NCI-H1105 (cell line): ENCODE measurements around the gene FAM20C.

Source experiments
- DNase-seq: peaks from one replicate; lab custom pipeline; 2025; lab: John Stamatoyannopoulos, UW

Gene FAM20C

DNA sequence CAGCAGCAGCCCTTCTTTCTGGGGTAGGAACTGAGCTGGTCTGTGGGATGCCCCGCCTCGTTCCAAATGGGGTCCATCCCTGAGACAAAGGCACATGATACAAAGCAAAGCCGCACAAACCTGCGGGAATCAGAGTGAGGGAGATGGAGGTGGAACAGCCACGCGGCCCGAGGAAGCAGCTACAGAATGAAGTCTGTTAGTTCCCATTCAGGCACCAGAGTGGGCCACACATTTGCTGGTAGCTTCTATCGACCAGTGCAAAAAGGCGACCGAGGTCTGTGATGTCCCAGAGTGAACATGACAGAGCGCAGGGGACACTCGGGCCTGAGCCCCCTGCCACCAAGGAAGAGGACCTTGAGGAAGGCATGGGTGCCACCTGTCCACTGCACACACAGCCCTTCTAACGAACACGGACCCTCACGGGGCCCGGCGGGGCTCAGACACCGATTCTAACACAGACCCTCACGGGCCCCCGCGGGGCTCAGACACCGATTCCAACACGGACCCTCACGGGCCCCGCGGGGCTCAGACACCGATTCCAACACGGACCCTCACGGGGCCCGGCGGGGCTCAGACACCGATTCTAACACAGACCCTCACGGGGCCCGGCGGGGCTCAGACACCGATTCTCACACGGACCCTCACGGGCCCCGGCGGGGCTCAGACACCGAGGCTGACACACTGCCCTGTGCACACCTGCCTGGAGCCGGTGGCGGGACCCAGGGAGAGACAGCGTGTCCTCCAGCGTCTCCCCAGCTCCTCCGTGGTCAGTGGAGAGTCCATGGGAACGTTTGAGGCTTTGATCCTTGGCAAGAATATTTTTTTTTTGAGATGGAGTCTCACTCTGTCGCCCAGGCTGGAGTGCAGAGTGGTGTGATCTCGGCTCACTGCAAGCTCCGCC lies 32.8 kb upstream of the FAM20C start:
- DNase-seq = no peak

- no peak for DNase-seq
Observed at GRCh38 chr7:160958-161725, 31.2 kb upstream of the FAM20C start.

GRCh38 chr7:162632-163297 lies 29.6 kb upstream of the FAM20C start:
- no peak for DNase-seq

DNA sequence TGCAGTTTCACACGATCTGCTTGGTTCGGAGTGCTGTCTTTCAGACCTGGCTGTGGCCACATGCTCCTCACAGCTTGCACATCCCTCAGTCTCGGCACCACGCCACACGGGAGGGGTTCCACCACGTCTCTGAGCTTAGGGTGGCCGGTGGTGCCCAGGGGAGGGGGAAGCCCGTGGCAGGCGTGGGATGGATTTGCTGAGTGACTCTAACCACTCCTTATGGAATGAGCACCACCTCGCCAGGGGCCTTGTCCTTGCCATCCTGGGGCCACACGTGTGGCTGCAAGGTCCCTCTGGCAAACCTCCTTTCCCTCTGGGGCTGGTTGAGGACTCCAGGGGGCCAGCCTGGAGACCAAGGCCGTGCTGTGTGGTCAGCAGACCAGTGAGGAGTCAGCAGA lies 29.1 kb upstream of the FAM20C start:
- DNase-seq = no peak

DNA sequence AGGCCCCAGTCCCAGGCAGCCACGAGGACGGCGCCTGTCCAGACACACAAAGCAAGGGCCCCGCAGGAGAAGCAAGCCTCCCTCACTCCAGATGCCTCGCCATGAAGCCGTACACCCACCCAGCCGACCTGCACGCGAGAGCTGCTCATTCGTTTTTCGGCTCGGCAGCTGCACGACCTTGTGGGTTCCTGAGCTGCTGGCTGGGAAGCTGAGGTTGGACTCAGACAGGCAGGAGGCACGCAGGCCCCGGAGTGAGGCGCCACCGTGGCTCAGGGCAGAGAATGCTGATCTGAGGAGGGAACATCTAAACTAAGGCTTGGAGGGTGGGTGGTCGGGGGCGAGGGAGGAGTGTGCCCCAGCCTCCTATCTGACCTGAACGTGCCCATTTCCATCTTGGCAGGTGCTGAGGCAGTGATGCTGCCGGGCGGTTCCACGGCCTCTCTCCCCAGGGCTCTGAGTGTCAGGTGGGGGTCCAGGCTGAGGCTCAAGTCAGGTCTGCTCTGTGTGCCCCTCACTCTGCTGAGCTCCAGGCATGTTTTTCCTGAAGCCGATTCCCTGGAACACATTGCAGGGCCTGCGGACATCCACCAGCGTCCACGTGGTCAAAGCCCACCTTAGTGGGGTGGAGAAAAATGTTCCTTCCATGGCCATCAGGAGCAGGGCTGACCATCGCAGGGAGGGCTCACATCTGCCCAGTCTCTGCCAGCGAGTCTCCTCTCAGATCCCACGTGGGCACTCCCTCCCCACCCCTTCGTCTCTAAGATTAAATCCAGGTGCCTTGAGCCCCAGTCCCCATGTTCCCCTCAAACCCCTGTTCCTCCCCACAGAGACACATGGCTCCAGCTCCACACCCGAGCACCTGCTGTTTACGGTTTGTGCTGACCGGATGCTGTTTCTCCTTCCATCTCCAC lies 28.1 kb upstream of the FAM20C start:
- no peak for DNase-seq

- no peak for DNase-seq
Observed at GRCh38 chr7:164882-165660, 27.3 kb upstream of the FAM20C start.

DNA sequence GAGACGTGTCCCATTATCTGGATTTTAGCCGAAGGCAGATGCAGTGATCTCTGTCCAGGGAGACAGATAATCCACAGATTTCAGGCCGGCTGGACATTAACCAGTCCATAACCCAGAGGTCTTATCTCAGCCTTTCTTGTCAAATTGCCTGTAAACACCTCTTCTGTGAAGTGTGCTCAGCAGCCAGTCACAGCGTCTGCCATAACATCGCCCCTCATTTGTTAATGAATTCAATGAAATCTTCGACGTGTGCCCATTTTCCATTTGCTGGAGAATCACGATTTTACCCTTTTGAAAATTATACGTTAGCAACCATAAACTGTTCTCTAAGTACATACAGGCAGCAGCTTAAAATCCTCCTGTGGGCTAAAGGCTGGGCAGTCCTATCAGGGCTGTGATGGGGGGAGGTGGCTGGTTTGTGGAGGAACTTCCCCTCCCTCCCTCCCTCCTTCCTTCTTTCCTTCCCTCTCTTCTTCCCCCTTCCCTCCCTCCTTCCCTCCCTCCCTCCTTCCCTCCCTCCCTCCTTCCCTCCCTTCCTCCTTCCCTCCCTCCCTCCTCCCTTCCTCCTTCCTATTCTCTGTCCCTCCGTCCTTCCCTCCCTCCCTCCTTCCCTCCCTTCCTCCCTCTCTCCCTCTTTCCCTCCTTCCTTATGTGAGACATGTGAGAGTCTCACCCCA lies 26.6 kb upstream of the FAM20C start:
- DNase-seq = no peak

DNA sequence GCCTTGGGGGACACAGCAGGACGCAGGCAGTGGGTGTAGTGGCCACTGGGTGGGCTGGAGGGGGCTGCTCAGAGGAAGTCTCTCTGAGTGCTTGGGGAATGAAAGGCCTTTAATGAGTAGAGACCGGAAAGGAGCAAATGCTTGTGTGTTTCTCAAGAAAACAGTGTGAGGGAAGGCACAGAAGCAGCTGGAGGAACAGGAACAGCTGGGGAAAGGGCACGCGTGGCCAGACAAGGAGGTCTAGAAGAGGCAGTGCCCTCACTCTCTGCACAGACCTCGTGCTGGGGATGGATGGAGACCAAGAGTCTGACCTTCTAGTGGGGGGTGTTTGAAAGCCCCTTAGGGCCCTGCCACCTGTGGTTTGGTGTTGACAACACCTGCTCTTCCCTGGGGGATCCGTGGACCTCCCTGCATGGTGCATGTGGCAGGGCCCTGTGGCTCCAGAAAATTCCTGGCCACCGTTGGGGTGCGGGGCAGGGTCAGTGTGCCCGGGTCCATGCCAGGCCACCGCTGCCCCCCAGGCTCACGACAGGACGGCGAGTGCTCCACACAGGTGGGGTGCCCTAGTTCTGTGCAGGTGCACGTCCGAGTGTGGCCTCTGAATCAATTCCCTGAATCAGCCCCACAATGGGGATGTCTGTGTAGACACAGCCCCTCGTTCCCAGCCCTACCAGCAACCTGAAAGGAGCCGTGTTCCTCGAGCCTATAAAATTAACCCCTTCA lies 25.9 kb upstream of the FAM20C start:
- DNase-seq = no peak

DNA sequence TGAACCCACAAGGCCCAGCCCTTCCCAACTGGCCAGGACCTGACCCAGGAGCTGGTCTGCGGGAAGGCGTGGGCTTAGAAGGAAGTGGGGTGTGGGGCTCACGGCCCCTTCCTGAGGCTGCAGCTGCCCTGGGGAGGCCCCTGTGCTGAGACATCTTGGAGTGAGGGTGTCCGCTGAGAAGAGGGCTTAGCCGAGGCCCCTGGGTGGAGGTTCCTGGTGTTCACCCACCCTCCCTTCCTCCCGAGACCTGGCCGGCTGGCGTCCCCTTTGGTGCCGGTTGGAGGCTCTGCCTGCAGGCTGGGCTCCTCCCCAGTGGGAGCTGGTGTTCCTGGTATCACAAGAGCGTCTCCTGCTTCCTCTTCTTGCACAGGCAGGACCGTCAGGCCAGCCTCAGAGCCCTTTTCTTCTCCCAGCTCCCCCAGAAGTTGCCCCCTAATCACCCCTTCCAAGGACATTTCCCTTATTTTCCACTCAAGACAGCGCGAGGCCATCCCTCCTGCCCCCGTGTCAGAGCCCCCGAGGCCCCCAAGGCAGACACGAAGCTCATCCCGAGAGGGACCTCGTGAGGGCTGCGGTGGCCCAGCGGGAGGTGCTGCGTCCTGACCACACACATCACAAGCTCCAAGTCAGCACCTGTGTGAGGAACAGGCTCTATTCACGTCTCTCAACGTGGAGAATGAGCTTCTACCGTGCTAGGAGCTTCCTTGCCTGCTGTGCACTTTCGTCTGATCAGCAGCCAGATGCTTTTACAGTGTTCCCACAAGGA lies 25.1 kb upstream of the FAM20C start:
- DNase-seq = no peak

DNA sequence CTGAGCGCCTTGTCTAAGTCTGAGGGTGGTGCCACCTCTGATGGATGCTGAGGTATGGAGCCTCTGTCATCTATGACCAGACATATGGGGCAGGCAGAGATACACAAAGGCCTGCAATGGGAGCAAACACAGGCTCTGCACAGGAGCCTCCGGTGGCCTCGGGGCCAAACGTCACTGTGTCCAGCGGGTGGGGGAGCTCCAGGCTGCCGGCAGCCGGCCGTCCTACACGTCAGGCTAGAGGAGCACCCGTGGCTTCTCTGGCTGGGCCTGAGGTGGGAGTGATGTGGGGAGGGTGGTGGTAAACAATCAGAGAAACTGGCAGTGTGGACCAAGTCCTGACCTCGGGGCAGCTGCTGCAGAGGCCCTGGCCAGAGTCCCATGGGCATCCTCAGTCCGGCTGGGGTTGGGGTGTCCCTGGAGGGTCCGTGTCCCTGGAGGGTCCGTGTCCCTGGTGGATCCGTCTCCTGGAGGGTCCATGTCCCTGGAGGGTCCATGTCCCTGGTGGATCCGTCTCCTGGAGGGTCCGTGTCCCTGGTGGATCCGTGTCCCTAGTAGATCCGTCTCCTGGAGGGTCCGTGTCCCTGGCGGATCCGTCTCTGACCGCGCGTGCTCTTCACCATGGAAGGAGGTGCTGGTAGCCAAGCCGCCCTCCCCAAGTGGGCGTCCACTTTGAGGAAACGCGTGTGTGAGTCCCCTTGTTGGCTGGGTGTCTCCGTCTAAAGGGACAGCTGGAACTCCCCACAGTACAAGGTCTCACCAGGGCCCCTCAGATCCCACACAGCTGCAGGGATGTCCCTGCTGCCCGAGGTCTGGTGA lies 24.2 kb upstream of the FAM20C start:
- no peak for DNase-seq

GRCh38 chr7:169276-170172 lies 22.8 kb upstream of the FAM20C start:
- DNase-seq = no peak

DNA sequence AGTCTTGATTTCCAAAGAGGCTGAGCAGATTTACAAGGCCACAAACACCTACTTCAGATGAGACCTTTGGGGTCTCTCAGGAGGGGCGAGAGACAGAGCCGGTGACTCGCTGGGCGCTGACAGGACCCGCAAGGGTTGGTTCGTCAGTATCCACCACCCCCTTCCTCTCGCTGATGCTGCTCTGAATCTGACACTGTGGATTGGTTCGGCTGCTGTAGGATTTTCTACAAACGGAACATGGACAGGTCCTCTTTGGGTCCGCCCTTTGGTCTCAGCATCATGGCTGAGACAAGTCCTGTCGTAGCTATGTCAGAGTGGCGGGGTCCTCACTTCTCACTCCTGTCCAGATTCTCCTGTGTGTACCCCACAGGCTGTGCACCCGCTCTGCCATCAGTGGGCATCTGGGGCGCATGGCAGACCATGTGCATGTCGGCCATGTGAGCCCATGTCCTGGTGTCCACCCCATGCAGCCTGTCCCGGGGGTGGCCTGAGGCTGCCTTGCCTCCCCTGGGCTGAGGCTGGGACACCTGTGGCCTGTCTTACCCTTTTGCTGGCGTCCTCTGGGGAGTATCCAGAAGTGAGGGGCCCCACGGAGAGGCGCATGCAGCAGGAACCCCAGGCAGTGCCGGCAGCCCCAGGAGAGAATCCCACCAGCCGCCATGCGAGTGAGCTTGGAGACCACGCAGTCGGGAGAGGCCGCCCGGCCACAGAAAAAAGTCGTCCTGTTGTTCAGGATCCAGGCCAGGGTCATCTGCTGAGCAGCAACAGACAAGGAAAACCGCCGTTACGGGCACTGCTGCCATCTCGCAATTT lies 21.6 kb upstream of the FAM20C start:
- DNase-seq = no peak

GRCh38 chr7:171364-171904 lies 20.9 kb upstream of the FAM20C start:
- DNase-seq = no peak

GRCh38 chr7:171912-172515 lies 20.4 kb upstream of the FAM20C start:
- no peak for DNase-seq

- no peak for DNase-seq
Observed at GRCh38 chr7:173209-173918, 19.0 kb upstream of the FAM20C start.
